ENCODE data around the gene FUT8.

Gene FUT8

GRCh38 chr14:65784574-65784973 is 372.0 kb downstream of the FUT8 start:
- no peak for DNase-seq

- no peak for DNase-seq
Observed at GRCh38 chr14:65787461-65787860, 374.9 kb downstream of the FUT8 start.

- DNase-seq: no peak
Observed at GRCh38 chr14:65788876-65789275, 376.3 kb downstream of the FUT8 start.

GRCh38 chr14:65789363-65789762 is 376.8 kb downstream of the FUT8 start:
- DNase-seq: no peak

GRCh38 chr14:65790172-65790815 is 377.8 kb downstream of the FUT8 start:
- no peak for DNase-seq

GRCh38 chr14:65791191-65791981 is 378.9 kb downstream of the FUT8 start:
- DNase-seq: no peak

- DNase-seq: no peak
Observed at GRCh38 chr14:65792208-65792905, 379.8 kb downstream of the FUT8 start.

All from activated CD4-positive, alpha-beta T cell treated with anti-CD3 and anti-CD28 coated beads, Interleukin-2, amount 50 U/mL, for 1 hour (primary cell).